Measurements from ENCODE around the gene AFF3.
"Not testable (repeated sequence)": the region's sequence is repeated elsewhere in the genome, so short reads cannot be mapped to it uniquely, and the experiment has no call there.

The AFF3 gene

GRCh38 chr2:99682275-99683060, 459.9 kb downstream of the AFF3 start:
- no peak for FAIRE-seq

DNA sequence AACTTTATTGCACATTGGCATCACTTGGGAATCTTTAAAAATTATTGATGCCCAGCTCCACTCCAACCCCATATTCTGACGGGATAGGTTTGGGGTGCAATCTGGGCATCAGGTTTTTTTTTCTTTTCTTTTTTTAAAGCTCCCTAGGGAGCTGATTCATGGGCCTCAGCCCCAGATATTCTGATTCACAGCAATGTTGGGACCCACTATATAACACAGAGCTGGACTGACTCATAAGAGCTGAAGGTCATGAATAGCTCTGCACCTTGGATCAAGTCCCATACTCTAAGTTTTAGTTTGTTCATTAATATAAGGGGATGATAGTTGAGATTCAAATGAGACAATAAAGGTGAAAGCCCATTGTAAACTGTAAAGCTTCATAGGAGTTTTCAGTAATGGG, 461.4 kb downstream of the AFF3 start:
- FAIRE-seq, result no peak

GRCh38 chr2:99679518-99679917, 462.9 kb downstream of the AFF3 start:
- no peak for FAIRE-seq

DNA sequence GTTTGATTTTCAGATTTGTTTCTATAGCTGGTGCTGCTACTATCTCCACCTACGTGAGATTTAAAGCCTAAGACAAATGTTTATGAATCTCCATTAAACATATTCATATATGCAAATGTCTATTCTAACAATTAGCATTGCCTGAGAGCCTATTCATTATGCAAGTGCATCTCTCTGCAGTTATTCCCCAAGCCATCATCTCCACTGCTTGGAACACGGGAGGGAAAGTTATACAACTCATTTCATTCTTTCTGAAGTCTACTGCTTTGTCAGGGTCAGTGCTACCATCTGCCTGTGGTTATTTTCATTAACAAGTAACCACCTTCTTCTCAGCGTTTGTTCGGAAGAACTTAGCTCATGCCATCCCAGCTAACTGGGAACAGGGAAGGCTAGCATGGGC, 463.8 kb downstream of the AFF3 start:
- no peak for FAIRE-seq

GRCh38 chr2:99677814-99678213, 464.6 kb downstream of the AFF3 start:
- FAIRE-seq, result no peak

- no peak for FAIRE-seq
Measured at GRCh38 chr2:99675130-99675661, 467.2 kb downstream of the AFF3 start.

- no peak for FAIRE-seq
Measured at GRCh38 chr2:99674090-99674489, 468.3 kb downstream of the AFF3 start.

- no peak for FAIRE-seq
Measured at GRCh38 chr2:99672766-99673350, 469.5 kb downstream of the AFF3 start.

DNA sequence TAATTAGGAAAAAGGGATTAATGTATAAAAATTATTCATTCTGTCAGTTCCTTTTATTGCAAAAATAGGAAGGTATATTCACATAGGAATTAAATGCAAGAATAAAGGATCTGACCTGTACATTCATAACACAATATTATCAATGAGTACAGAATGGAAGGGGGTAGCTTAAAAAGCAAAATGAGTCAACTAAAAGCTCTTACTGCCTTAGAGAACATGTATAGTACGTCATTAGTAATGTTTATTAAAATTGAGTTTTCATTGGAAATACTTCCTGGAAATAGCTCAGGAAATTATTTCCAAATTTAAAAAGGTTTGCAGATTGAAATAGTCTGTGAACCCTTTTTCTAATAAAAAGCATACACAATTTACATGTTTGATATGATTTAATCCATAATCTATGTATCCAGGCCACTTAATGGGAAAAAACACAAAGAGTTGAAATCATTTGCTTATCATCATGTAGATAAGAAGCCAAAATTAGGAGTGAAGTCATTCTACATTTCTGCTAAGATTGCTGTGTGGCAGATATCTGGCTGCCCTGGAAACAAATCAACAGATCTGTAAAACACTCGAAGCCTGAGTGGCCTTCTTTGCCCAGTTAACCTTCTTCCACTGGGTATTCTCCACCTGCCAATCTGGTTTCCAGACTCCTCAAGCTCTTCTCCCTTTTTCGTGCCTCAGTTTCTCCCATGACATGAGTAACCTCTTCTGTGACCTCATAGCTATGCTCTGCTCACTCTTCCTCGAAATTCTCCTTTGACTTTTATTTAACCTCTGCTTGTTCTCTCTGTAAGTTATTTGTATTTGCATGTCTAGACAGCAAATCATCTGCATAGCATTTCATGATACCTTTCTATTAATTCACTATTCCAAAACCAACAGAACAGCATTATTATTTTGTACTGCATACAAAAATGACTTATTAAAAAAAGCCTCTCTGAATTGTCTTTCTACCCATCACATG, 471.3 kb downstream of the AFF3 start:
- no peak for FAIRE-seq

DNA sequence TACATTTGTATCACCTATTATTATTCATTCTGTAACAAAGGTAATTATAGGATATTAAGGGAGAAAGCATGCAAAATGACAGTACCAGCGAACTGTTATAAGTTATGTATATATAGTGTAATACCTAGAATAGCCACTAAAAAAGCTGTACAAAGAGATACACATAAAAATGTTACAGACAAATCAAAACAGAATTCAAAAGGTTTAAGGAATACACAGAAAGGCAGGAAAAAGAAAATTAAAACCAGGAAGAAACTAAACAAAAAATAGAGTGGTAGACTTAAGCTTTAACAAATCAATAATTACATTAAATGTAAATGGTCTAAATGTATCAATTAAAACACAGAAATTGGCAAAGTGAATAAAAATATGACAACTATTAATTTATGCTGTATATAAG, 476.1 kb downstream of the AFF3 start:
- peak; percentile 20 for FAIRE-seq

GRCh38 chr2:99663641-99664040, 478.7 kb downstream of the AFF3 start:
- FAIRE-seq, result no peak

DNA sequence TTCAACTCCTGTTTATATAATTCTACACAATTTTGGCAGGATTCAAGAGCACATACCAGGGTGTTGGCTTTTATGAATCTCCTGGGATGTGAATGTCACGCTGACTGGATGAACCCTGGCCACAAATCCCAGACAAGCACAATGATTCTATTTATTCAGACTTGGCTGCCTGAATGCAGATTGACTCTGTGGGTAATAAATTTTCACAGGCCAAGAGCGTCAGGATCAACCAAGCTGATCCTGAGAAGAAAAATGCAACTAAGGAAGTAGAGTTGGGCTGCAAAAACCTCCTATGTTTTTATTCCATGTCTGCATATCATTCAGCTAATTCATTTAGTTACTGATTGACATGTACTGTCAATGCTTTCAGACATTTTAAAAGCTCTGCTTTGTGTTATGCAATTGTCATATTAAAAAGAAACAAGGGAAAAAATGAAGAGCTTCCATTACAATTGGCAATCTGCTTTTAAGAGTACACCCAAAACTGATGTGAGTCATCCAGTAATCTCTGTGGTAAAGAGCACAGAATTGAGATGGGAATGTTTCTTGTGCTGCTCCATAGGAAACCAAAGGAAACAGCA, 479.5 kb downstream of the AFF3 start:
- FAIRE-seq, result no peak

DNA sequence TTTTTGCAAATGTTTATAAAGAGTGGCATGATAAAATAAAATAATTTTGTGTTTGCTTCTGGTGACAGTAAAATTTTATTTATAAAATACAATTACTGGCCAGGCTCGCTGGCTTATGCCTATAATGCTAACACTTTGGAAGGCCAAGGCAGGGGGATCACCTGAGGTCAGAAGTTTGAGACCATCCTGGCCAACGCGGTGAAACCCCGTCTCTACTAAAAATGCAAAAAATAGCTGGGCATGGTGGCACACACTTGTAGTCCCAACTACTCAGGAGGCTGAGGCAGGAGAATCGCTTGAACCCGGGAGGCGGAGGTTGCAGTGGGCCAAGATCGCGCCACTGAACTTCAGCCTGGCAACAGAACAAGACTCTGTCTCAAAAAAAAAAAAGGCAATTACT, 480.6 kb downstream of the AFF3 start:
- not testable (repeated sequence) for FAIRE-seq

GRCh38 chr2:99660616-99661406, 481.6 kb downstream of the AFF3 start:
- FAIRE-seq, result no peak

DNA sequence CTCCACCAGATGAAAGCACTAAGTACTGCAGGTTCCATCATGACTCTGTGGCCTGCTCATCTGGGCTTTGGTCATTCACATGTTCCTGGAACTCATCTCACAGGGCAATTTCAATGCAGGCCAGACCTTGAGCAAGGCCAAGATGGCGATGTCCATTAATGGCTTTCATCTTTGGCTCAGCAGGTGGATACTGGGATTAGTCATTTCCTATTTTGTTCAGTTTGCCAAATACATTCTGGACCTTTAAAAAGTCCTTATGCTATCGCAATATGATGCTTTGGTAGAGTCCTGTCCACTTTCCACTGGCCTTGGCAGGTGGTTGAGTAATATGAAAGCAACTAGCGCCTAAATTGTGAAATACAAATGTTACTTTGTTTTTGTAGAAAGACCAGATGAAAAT, 482.5 kb downstream of the AFF3 start:
- FAIRE-seq, result no peak

GRCh38 chr2:99657691-99658258, 484.6 kb downstream of the AFF3 start:
- FAIRE-seq, result no peak

DNA sequence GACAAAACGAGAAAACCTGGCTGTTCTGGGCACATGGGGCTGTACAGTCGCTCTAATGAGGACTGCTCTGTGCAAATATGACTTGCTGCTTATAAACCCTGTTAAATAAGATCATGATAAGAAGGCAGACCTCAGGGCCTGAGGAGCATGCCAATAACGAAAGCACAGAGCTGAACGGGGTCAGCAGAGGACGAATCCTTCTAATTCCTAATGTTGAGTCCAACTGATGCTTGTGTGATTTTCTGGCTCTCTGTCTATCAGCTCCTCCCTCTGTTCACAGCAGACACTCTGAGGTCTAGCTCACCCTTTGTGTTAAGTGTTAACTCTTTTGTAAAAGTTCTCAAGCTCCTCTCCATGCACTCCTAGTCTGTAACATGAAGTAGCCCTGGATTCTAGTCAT, 485.4 kb downstream of the AFF3 start:
- no peak for FAIRE-seq

DNA sequence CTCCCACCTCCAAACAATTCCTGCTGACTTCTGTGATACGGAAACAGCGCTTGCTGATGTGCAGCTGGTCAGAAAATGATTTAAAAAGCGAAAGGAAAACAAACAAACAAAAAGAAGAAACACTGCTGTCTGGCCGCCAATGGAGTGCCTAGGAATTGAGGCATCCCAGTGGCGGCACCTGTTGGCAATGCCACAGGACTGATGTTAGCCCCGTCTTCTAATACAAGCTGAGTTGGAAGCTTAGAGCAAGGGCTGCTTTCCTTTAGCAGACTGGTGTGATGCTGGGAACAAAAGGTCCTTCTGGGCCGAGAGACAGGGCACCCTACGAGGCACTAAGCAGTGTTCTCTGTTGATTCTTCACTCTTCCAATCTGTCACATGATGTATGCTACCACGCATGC, 489.0 kb downstream of the AFF3 start:
- FAIRE-seq, result no peak

DNA sequence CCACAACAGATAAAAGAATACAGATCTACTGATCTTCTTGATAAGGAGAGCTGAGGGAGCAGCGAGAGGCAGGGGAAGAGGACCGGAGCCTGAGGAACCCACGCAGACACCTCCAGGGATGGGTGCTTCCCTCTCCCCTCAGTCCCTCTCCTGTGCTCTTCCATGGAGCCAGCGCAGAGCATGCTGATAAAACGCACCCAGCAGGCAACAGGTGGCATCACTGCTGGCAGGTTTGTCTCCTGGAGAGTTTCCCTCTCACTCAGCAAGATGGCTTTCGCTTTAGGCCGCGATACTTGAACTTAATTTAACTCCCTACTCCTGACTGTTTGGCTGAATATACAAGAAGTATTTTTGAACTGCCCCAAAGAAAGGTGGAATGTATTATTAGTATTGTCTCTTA, 489.5 kb downstream of the AFF3 start:
- FAIRE-seq, result no peak

- no peak for FAIRE-seq
Measured at GRCh38 chr2:99651930-99652670, 490.3 kb downstream of the AFF3 start.
